Urothelium cell line (cell line): ENCODE data around the gene DUSP18.
"Not testable (repeated sequence)": the region's sequence is repeated elsewhere in the genome, so short reads cannot be mapped to it uniquely, and the experiment has no call there.

Source experiments
- DNase-seq: peaks from one replicate; pipeline ENCODE4 v3.0.0; 2011; ENCODE audit warnings: low spot score, mixed read lengths
- FAIRE-seq: peaks from 2 replicates; lab custom pipeline; 2011; peaks lifted over from hg19 to GRCh38; lab: Jason Lieb, UNC

Gene DUSP18

GRCh38 chr22:30640839-30641430 is 26.7 kb downstream of the DUSP18 start:
- FAIRE-seq (peak; percentile 53), DNase-seq (no peak)

- FAIRE-seq (no peak), DNase-seq (no peak)
Measured at GRCh38 chr22:30640361-30640760, 27.3 kb downstream of the DUSP18 start.

- DNase-seq, result no peak
- no peak for FAIRE-seq
Measured at GRCh38 chr22:30637701-30638114, 30.0 kb downstream of the DUSP18 start.

GRCh38 chr22:30636226-30637077 is 31.2 kb downstream of the DUSP18 start:
- FAIRE-seq (peak; percentile 46), DNase-seq (peak; percentile 54)

- DNase-seq, result peak; percentile 97
- peak; percentile 83 for FAIRE-seq
Measured at GRCh38 chr22:30635273-30636225, 32.1 kb downstream of the DUSP18 start, which contains the start of gene SLC35E4. Gene SLC35E4 (plus strand): TSS chr22:30635781. CDS start chr22:30636451, 670 bp downstream.

GRCh38 chr22:30634471-30635233 is 33.0 kb downstream of the DUSP18 start:
- FAIRE-seq, result peak; percentile 62
- peak; percentile 92 for DNase-seq

GRCh38 chr22:30631469-30631868 is 36.2 kb downstream of the DUSP18 start:
- FAIRE-seq, result not testable (repeated sequence)

GRCh38 chr22:30628491-30628890 is 39.2 kb downstream of the DUSP18 start:
- DNase-seq (no peak), FAIRE-seq (no peak)

More at GRCh38 chr22:30631469-30631868, 36.2 kb downstream of the DUSP18 start:
- DNase-seq, result not testable (repeated sequence)

- FAIRE-seq, result no peak
Measured at GRCh38 chr22:30627471-30627870, 40.2 kb downstream of the DUSP18 start.

GRCh38 chr22:30626413-30626812 is 41.3 kb downstream of the DUSP18 start:
- no peak for FAIRE-seq

More at GRCh38 chr22:30627471-30627870, 40.2 kb downstream of the DUSP18 start:
- no peak for DNase-seq

GRCh38 chr22:30619909-30620308 is 47.8 kb downstream of the DUSP18 start:
- DNase-seq, FAIRE-seq: not testable (repeated sequence)

More at GRCh38 chr22:30626413-30626812, 41.3 kb downstream of the DUSP18 start:
- DNase-seq, result no peak

GRCh38 chr22:30617819-30618218 is 49.9 kb downstream of the DUSP18 start:
- DNase-seq, result no peak
- peak; percentile 44 for FAIRE-seq

GRCh38 chr22:30615543-30615954 is 52.1 kb downstream of the DUSP18 start:
- FAIRE-seq (peak; percentile 68), DNase-seq (peak; percentile 2)

GRCh38 chr22:30614879-30615278 is 52.8 kb downstream of the DUSP18 start:
- FAIRE-seq (no peak), DNase-seq (no peak)

GRCh38 chr22:30614268-30614667 is 53.4 kb downstream of the DUSP18 start:
- DNase-seq, result no peak
- FAIRE-seq, result no peak

- DNase-seq, result no peak
- FAIRE-seq, result no peak
Measured at GRCh38 chr22:30612789-30613188, 54.9 kb downstream of the DUSP18 start.
